Osteocyte (in vitro differentiated cells): ENCODE measurements around the gene PRRT3. TPM values are rescaled to one million over a fixed set of nuclear protein-coding genes. Genes with fewer than 3 reads are reported as not detected.

Experiments used
- DNase-seq: peaks from one replicate; pipeline ENCODE4 v3.0.0; 2021; ENCODE audit warnings: mixed read lengths; ENCODE audit not compliant: unreplicated experiment; ENCODE audit errors: extremely low spot score
- H3K27ac Mint-ChIP-seq: one replicate; pipeline ENCODE4 v1.8.0; 2021; ENCODE audit warnings: mild to moderate bottlenecking, mixed read lengths; ENCODE audit not compliant: unreplicated experiment
- H3K27me3 Mint-ChIP-seq: one replicate; pipeline ENCODE4 v1.8.0; 2021; ENCODE audit warnings: mixed read lengths; ENCODE audit not compliant: unreplicated experiment
- H3K36me3 Mint-ChIP-seq: one replicate; pipeline ENCODE4 v1.8.0; 2021; ENCODE audit warnings: mixed read lengths; ENCODE audit not compliant: unreplicated experiment
- H3K4me1 Mint-ChIP-seq: one replicate; pipeline ENCODE4 v1.8.0; 2021; ENCODE audit warnings: mixed read lengths; ENCODE audit not compliant: unreplicated experiment
- H3K4me3 Mint-ChIP-seq: one replicate; pipeline ENCODE4 v1.8.0; 2021; ENCODE audit warnings: mild to moderate bottlenecking, moderate library complexity, mixed read lengths; ENCODE audit not compliant: unreplicated experiment
- H3K9me3 Mint-ChIP-seq: one replicate; pipeline ENCODE4 v1.8.0; 2021; ENCODE audit warnings: mixed read lengths; ENCODE audit not compliant: unreplicated experiment
- total RNA-seq: library from RNA; stranded (reverse); gene quantifications from 2 replicates; pipeline ENCODE4 v1.2.1, GENCODE V29; 2021
- TF ChIP-seq, protein P1 (sequence below): fragments of 200-600 bp; sonication (generic); IDR thresholded peaks from 2 replicates; pipeline ENCODE4 v1.5.0; 2021; ENCODE audit warnings: antibody characterized with exemption, mild to moderate bottlenecking, moderate library complexity

The PRRT3 gene
- total RNA-seq, 1 donor from 2014 or later: 6.6 TPM

DNA sequence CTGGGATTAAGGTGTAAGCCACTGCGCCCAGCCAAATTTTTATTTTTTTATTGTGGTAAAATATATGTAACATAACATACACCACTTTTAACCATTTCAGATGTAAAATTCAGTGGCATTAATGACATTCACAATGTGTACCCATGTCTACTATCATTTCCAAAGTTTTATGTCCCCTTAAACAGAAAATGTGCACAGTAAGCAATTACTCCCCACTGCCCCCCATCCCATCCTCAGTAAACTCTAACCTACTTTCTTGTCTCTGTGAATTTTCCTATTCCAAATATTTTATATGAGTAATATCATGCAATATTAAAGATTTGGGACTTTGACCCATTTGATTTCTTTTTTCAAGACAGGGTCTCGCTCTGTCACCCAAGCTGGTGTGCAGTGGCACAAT, 14.6 kb upstream of the PRRT3 start:
- TF ChIP-seq, protein P1, sequence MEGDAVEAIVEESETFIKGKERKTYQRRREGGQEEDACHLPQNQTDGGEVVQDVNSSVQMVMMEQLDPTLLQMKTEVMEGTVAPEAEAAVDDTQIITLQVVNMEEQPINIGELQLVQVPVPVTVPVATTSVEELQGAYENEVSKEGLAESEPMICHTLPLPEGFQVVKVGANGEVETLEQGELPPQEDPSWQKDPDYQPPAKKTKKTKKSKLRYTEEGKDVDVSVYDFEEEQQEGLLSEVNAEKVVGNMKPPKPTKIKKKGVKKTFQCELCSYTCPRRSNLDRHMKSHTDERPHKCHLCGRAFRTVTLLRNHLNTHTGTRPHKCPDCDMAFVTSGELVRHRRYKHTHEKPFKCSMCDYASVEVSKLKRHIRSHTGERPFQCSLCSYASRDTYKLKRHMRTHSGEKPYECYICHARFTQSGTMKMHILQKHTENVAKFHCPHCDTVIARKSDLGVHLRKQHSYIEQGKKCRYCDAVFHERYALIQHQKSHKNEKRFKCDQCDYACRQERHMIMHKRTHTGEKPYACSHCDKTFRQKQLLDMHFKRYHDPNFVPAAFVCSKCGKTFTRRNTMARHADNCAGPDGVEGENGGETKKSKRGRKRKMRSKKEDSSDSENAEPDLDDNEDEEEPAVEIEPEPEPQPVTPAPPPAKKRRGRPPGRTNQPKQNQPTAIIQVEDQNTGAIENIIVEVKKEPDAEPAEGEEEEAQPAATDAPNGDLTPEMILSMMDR: no peak
- Mint-ChIP-seq H3K27ac (no peak overlapping the region), H3K9me3 (no peaks in the 10 kb centered on the region), H3K4me3 (no peak overlapping the region), H3K36me3 (peaks cover 48% of the 10 kb centered on the region), H3K4me1 (no peaks in the 10 kb centered on the region), H3K27me3 (no peaks in the 10 kb centered on the region)
- no peak for DNase-seq

- TF ChIP-seq, protein P1: no peak
- no peak overlapping the region for H3K4me3 Mint-ChIP-seq
- no peaks in the 10 kb centered on the region for H3K9me3 Mint-ChIP-seq
Observed at GRCh38 chr3:9965200-9965875, 13.1 kb upstream of the PRRT3 start.

DNA sequence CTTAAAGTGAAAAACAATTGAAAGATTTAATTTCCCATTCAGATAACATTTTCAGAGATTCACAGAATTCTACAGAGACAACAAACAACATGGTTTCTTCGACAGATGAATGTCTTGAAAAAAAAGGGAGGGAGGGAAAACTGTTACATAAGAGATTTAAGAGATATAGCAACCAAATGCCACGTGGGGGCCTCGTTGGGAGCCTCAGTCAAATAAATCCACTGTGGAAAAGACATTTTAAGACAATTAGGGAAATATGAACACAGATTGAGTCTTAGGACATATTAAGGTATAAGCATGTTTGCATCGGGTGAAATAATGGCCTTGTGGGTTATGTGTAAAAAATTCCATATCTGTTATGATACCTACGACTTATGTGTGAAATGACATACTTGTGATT, 5.0 kb upstream of the PRRT3 start:
- no peak for DNase-seq
- TF ChIP-seq, protein P1: peak; percentile 29
- Mint-ChIP-seq H3K4me1 (peaks cover 12% of the 10 kb centered on the region), H3K4me3 (no peak overlapping the region), H3K27me3 (no peaks in the 10 kb centered on the region), H3K27ac (no peak overlapping the region), H3K36me3 (peaks cover 3% of the 10 kb centered on the region), H3K9me3 (no peaks in the 10 kb centered on the region)

More at GRCh38 chr3:9965200-9965875, 13.1 kb upstream of the PRRT3 start:
- Mint-ChIP-seq H3K27me3 (no peaks in the 10 kb centered on the region), H3K4me1 (no peaks in the 10 kb centered on the region), H3K27ac (no peak overlapping the region), H3K36me3 (peaks cover 42% of the 10 kb centered on the region)
- DNase-seq: no peak

- TF ChIP-seq, protein P1: no peak
- Mint-ChIP-seq H3K27ac (no peak overlapping the region), H3K27me3 (no peaks in the 10 kb centered on the region), H3K4me3 (no peak overlapping the region), H3K4me1 (peaks cover 18% of the 10 kb centered on the region), H3K9me3 (no peaks in the 10 kb centered on the region), H3K36me3 (no peaks in the 10 kb centered on the region)
- no peak for DNase-seq
Observed at GRCh38 chr3:9955611-9956352, 3.6 kb upstream of the PRRT3 start.

DNA sequence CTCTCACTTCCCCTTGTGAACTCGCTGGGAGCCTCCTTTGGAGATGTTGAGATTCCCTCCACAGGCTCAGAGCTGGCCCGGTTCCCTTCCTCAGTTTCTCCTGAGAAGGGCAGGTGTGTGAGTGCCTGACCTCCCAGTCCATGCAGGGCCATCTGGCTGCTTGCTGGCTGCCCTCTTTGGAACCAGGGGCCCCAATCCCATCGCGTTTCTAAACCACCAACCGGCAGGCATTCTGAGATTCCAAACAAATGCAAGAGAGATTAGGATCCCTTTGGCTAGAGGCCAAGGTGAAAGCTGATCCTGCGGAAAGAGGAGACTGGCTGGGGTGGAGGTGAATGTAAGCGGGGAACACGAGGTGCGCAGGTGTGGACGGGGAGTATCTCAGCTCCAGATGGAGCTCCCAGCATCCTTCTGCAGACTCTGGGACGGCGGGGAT, 2.9 kb upstream of the PRRT3 start:
- TF ChIP-seq, protein P1: no peak
- no peaks in the 10 kb centered on the region for H3K27me3 Mint-ChIP-seq
- no peaks in the 10 kb centered on the region for H3K36me3 Mint-ChIP-seq
- no peak overlapping the region for H3K27ac Mint-ChIP-seq
- no peaks in the 10 kb centered on the region for H3K9me3 Mint-ChIP-seq
- no peak for DNase-seq
- H3K4me3 Mint-ChIP-seq: no peak overlapping the region
- peaks cover 18% of the 10 kb centered on the region for H3K4me1 Mint-ChIP-seq
